Lung (tissue), 12 donors: ENCODE measurements around the gene PACSIN1. TPM values are rescaled to one million over a fixed set of nuclear protein-coding genes. Genes with fewer than 3 reads are reported as not detected.
A peak's percentile ranks its signal among the peaks of the same experiment; 100 is the strongest.

ENCODE experiments used
- ATAC-seq: fragments of 200-7000 bp; cut with Tn5 transposase; one replicate; pipeline ENCODE4 v1.9.1; 2020; ENCODE audit warnings: moderate number of reproducible peaks; ENCODE audit not compliant: insufficient read depth, low FRiP score
- DNase-seq, 3 donors: peaks; one replicate each; pipeline ENCODE4 v3.0.0-alpha.2; 2013 to 2017
- H3K27ac ChIP-seq, 2 donors: one replicate each; pipeline ENCODE4 v1.5.1; 2013; ENCODE audit warnings: mild to moderate bottlenecking in 2 of 2, moderate library complexity in 2 of 2, control low read depth in 1 of 2, inconsistent platforms in 1 of 2, low read depth in 1 of 2, low read length in 1 of 2
- H3K27me3 ChIP-seq, 3 donors: one replicate each; pipeline ENCODE4 v1.5.1; 2013; ENCODE audit warnings: low read length in 2 of 3; ENCODE audit not compliant: control insufficient read depth in 3 of 3, insufficient read depth in 3 of 3
- H3K36me3 ChIP-seq, 4 donors: one replicate each; pipeline ENCODE4 v1.5.1; 2013; ENCODE audit warnings: low read length in 4 of 4, mild to moderate bottlenecking in 1 of 4, moderate library complexity in 1 of 4; ENCODE audit not compliant: control insufficient read depth in 4 of 4, insufficient read depth in 4 of 4
- H3K4me1 ChIP-seq, 5 donors: one replicate each; pipeline ENCODE4 v1.5.1; 2013; ENCODE audit warnings: low read length in 5 of 5, mild to moderate bottlenecking in 2 of 5, moderate library complexity in 1 of 5; ENCODE audit not compliant: control insufficient read depth in 5 of 5, insufficient read depth in 5 of 5
- H3K4me3 ChIP-seq: one replicate; pipeline ENCODE4 v1.5.1; 2013; ENCODE audit warnings: mild to moderate bottlenecking, control low read depth, moderate library complexity
- H3K9ac ChIP-seq, 2 donors: one replicate each; pipeline ENCODE4 v1.5.1; 2013; ENCODE audit warnings: low read length in 2 of 2, control low read depth in 1 of 2; ENCODE audit not compliant: insufficient read depth in 1 of 2
- H3K9me3 ChIP-seq, 4 donors: one replicate each; pipeline ENCODE4 v1.5.1; 2013; ENCODE audit warnings: low read length in 3 of 4, mild to moderate bottlenecking in 1 of 4, moderate library complexity in 1 of 4; ENCODE audit not compliant: control insufficient read depth in 4 of 4, insufficient read depth in 3 of 4
- WGBS, 2 donors: extraction: QIAGEN DNeasy Blood & Tissue Kit; methylation state at CpG; one replicate each; pipeline ENCODE4 v1.1.7; 2013; 5-methylcytosine and 5-hydroxymethylcytosine counted together
- polyA plus RNA-seq, 2 donors: library from polyadenylated mRNA; stranded (reverse); fragments of 200-250 nt; gene quantifications; one replicate each; pipeline ENCODE4 v1.2.1, GENCODE V29; 2013
- total RNA-seq, 2 donors: library from RNA; depleted of rRNA in 1 of 2; stranded (reverse); fragments of >200 nt in 1 of 2; gene quantifications; one replicate each; pipeline ENCODE4 v1.2.1, GENCODE V29; 2014 to 2021
- TF ChIP-seq, protein P1 (sequence below): IDR thresholded peaks from 2 replicates; pipeline ENCODE4 v1.5.1; 2012; ENCODE audit warnings: mild to moderate bottlenecking; ENCODE audit errors: control extremely low read depth, extremely low read depth
- donor health status: control.
- donor health status: control.
- donor health status: Bipolar disorder and iron deficiency.
- donor health status: healthy.
- donor health status: DM: yes; HTN: yes; CAD: no.

The PACSIN1 gene
- total and polyA plus RNA-seq, 4 donors = 0.02 to 0.17 (median 0.12) TPM

DNA sequence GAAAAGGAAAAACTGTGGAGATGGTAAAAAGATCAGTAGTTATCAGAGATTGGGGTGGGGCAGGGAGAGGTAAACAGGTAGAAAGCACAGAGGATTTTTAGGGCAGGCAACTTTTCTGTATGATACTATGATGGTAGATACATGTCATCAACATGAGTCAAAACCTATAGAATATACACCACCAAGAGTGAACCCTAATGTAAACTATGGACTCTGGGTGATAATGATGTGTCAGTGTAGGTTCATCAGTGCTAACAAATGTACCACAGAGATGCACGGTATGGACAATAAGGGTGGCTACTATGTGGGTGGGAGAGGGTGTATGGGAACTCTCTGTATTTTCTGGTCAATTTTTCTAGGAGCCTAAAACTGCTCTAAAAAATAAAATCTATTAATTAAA is 18.5 kb downstream of the PACSIN1 start:
- no peak for ATAC-seq
- Histone ChIP-seq H3K4me3 (no peak overlapping the region), H3K9ac (no peak overlapping the region), H3K27ac (no peak overlapping the region), H3K27me3 (no peaks in the 10 kb centered on the region), H3K4me1 (no peaks in the 10 kb centered on the region), H3K36me3 (no peaks in the 10 kb centered on the region), H3K9me3 (peaks cover 0 to 1% (median 0%) of the 10 kb centered on the region in 4 donors)
- WGBS, 2 donors = 48 to 68% methylated on average over 1 of the region's 1 CpG
- no peak for DNase-seq
- TF ChIP-seq, protein P1, sequence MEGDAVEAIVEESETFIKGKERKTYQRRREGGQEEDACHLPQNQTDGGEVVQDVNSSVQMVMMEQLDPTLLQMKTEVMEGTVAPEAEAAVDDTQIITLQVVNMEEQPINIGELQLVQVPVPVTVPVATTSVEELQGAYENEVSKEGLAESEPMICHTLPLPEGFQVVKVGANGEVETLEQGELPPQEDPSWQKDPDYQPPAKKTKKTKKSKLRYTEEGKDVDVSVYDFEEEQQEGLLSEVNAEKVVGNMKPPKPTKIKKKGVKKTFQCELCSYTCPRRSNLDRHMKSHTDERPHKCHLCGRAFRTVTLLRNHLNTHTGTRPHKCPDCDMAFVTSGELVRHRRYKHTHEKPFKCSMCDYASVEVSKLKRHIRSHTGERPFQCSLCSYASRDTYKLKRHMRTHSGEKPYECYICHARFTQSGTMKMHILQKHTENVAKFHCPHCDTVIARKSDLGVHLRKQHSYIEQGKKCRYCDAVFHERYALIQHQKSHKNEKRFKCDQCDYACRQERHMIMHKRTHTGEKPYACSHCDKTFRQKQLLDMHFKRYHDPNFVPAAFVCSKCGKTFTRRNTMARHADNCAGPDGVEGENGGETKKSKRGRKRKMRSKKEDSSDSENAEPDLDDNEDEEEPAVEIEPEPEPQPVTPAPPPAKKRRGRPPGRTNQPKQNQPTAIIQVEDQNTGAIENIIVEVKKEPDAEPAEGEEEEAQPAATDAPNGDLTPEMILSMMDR = no peak

DNA sequence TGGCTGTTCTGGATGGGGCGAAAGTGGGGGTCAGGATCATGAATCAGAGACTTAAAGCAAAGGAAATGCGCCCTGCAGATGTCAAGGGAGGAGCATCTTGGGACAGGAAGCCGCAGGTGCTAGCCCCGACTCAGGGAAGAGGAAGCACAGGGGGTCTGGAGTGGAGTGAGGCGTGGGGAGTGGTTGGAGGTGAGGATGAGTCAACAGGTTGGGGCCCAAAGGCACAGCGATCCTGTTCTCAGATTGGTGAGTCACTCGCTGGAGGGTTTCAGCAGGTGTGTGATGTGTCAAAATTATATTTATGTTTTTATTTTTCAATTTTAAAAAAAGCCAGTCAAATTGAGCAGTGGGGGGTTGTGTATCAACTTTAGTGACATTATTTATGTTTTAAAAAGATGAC is 19.0 kb downstream of the PACSIN1 start:
- H3K9me3 ChIP-seq = peaks cover 0 to 1% (median 0%) of the 10 kb centered on the region in 4 donors
- ATAC-seq = no peak
- H3K36me3 ChIP-seq = no peaks in the 10 kb centered on the region
- no peak for DNase-seq
- H3K27me3 ChIP-seq = no peaks in the 10 kb centered on the region
- 37 to 53% methylated on average over 7 of the region's 7 CpGs for WGBS, 2 donors
- H3K4me3 ChIP-seq = no peak overlapping the region
- H3K27ac ChIP-seq = no peak overlapping the region
- no peaks in the 10 kb centered on the region for H3K4me1 ChIP-seq
- TF ChIP-seq, protein P1 = no peak
- H3K9ac ChIP-seq = no peak overlapping the region

DNA sequence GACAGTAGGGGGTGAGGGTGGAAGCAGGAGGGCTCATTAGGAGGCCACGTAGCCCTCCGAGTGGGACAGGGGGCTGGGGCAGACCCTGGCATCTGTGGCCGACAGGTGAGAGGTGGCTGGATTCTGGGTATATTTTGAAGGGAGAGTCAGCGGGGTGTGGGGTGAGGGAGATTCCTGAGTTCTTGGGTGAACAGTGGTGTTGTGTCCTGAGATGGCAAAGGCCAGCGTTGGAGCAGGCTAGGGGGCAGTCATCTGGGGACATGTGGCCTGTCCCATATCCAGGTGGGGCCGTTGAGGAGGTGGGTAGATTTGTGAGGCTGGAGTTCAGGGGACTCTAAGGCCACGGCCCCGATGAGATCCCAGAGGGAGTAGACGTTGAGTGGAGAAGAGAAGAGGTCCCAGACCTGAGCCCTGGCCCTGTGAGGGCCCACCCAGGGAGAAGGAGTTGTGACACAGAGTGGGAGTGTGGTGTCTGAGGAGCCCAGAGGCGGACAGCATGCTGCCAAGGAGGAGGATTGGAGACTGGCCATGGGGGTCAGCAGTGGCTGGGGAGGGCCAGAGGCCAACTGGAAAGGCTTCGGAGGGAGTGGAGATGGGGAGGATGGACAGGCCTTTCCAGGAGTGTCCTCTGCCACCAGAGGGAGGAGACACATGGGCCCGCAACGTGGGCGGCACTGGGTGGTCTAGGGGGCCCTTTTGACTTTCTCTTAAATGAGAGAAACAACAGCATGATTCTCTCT is 19.6 kb downstream of the PACSIN1 start:
- 80 to 83% methylated on average over 14 of the region's 14 CpGs for whole genome bisulfite sequencing, 2 donors
- Histone ChIP-seq H3K9ac (no peak overlapping the region), H3K27me3 (no peaks in the 10 kb centered on the region), H3K4me1 (no peaks in the 10 kb centered on the region), H3K36me3 (no peaks in the 10 kb centered on the region), H3K27ac (no peak overlapping the region), H3K4me3 (no peak overlapping the region), H3K9me3 (peaks cover 0 to 1% (median 0%) of the 10 kb centered on the region in 4 donors)
- TF ChIP-seq, protein P1 = no peak
- DNase-seq (peak in 1 of 3 donors; percentile 8), ATAC-seq (no peak)
